ENCODE data around the gene ZNF326. TPM values are rescaled to one million over a fixed set of nuclear protein-coding genes. Genes with fewer than 3 reads are reported as not detected.
A peak's percentile ranks its signal among the peaks of the same experiment; 100 is the strongest.

ZNF326 gene
- total RNA-seq (10 to 100 TPM; 56.2 to 58.7 TPM), total RNA-seq (19.4 to 84.8 (median 48.5) reads per million in 172 experiments)
- polyA plus RNA-seq (2013, experiment 1 of 2), result 13.6 TPM
- 18.6 TPM for polyA plus RNA-seq (2013, experiment 2 of 2)

- H3K9me3 Mint-ChIP-seq, result no peaks in the 10 kb centered on the region
- CTCF ChIA-PET, result interaction anchor here (1.6 kb wide), 1 partner anchor 190 kb away, joined by 3 read pairs; no protein-coding TSS in a partner anchor
- Histone ChIP-seq H3K27ac (ENCODE audit: low read depth in 1 of 2, low read length in 2 of 2) (peak within 1 kb of the TSS; percentile 64 to 70), H3K27me3 (ENCODE audit: control insufficient read depth in 1 of 2, insufficient read depth in 2 of 2, low read length in 2 of 2) (no peaks in the 10 kb centered on the region), H3K36me3 (ENCODE audit: insufficient read depth, low read length) (peaks cover 5% of the 10 kb centered on the region), H3K4me3 (ENCODE audit: low read length) (peak within 1 kb of the TSS; percentile 89), H3K9me3 (ENCODE audit: control insufficient read depth in 1 of 2, insufficient read depth in 1 of 2, low read length in 2 of 2) (no peaks in the 10 kb centered on the region), H3K4me1 (ENCODE audit: insufficient read depth, low read length) (peaks cover 17% of the 10 kb centered on the region)
- ATAC-seq (ENCODE audit: poor library complexity) (peak; percentile 96), DNase-seq (peak; percentile 83 to 96 (median 92))
- H3K36me3 Mint-ChIP-seq (ENCODE audit: low read depth), result peaks cover 27% of the 10 kb centered on the region
- intact Hi-C loops (cut with DNase I, micrococcal nuclease), result loop anchor here in 1 of 2 experiments (1.0 to 10.0 kb wide), 4 partner anchors 363 to 1310 kb away; partner anchors contain the start of genes GTF2B, LRRC8C and PKN2
- no peaks in the 10 kb centered on the region for H3K27me3 Mint-ChIP-seq
- peak within 1 kb of the TSS; percentile 98 for H3K4me3 Mint-ChIP-seq
- POLR2A ChIA-PET, result interaction anchor here (0.6 to 1.4 kb wide), 5 partner anchors 8 to 1103 kb away, joined by 3 to 8 read pairs (median 3); partner anchors contain the start of genes GTF2B and LRRC8D
- H3K4me1 Mint-ChIP-seq (ENCODE audit: low read depth), result peaks cover 47% of the 10 kb centered on the region
- no peak for TF ChIP-seq CTCF (IDR thresholded peaks at IDR 0.05)
- peak within 1 kb of the TSS; percentile 95 for H3K27ac Mint-ChIP-seq
These were observed at the start of gene ZNF326 for GRCh38 chr1:89994805-89995597. Gene ZNF326 (plus strand): TSS chr1:89995110. CDS start chr1:89995258, 148 bp downstream.

- H3K27ac Mint-ChIP-seq, result no peak overlapping the region
- no peak overlapping the region for H3K27ac ChIP-seq (ENCODE audit: low read depth in 1 of 2, low read length in 2 of 2)
- peaks cover 3% of the 10 kb centered on the region for H3K9me3 Mint-ChIP-seq
- H3K27me3 ChIP-seq (ENCODE audit: control insufficient read depth in 1 of 2, insufficient read depth in 2 of 2, low read length in 2 of 2), result no peaks in the 10 kb centered on the region
- no peaks in the 10 kb centered on the region for H3K36me3 ChIP-seq (ENCODE audit: insufficient read depth, low read length)
- no peak for TF ChIP-seq CTCF (IDR thresholded peaks at IDR 0.05)
- intact Hi-C loops (cut with DNase I, micrococcal nuclease), result no loop called here
- ATAC-seq (ENCODE audit: poor library complexity) (no peak), DNase-seq (no peak)
- H3K4me1 Mint-ChIP-seq (ENCODE audit: low read depth), result no peaks in the 10 kb centered on the region
- POLR2A ChIA-PET, result no interaction called here
- H3K9me3 ChIP-seq (ENCODE audit: control insufficient read depth in 1 of 2, insufficient read depth in 1 of 2, low read length in 2 of 2), result peaks cover 0 to 5% of the 10 kb centered on the region in 2 experiments
- CTCF ChIA-PET, result no interaction called here
- H3K4me1 ChIP-seq (ENCODE audit: insufficient read depth, low read length), result no peaks in the 10 kb centered on the region
- no peak overlapping the region for H3K4me3 ChIP-seq (ENCODE audit: low read length)
- H3K27me3 Mint-ChIP-seq, result no peaks in the 10 kb centered on the region
- H3K4me3 Mint-ChIP-seq, result no peak overlapping the region
- H3K36me3 Mint-ChIP-seq (ENCODE audit: low read depth), result no peaks in the 10 kb centered on the region
These were observed 48.9 kb upstream of the ZNF326 start for GRCh38 chr1:89945852-89946476.

GRCh38 chr1:89946532-89946931 is 48.4 kb upstream of the ZNF326 start:
- ChIA-PET POLR2A (no interaction called here), CTCF (no interaction called here)
- H3K36me3 Mint-ChIP-seq (ENCODE audit: low read depth), result no peaks in the 10 kb centered on the region
- peaks cover 3% of the 10 kb centered on the region for H3K9me3 Mint-ChIP-seq
- Histone ChIP-seq H3K36me3 (ENCODE audit: insufficient read depth, low read length) (no peaks in the 10 kb centered on the region), H3K27me3 (ENCODE audit: control insufficient read depth in 1 of 2, insufficient read depth in 2 of 2, low read length in 2 of 2) (no peaks in the 10 kb centered on the region), H3K4me1 (ENCODE audit: insufficient read depth, low read length) (no peaks in the 10 kb centered on the region), H3K9me3 (ENCODE audit: control insufficient read depth in 1 of 2, insufficient read depth in 1 of 2, low read length in 2 of 2) (peaks cover 0 to 5% of the 10 kb centered on the region in 2 experiments), H3K4me3 (ENCODE audit: low read length) (no peak overlapping the region), H3K27ac (ENCODE audit: low read depth in 1 of 2, low read length in 2 of 2) (no peak overlapping the region)
- no peak overlapping the region for H3K4me3 Mint-ChIP-seq
- no peaks in the 10 kb centered on the region for H3K27me3 Mint-ChIP-seq
- intact Hi-C loops (cut with DNase I, micrococcal nuclease), result no loop called here
- no peak for TF ChIP-seq CTCF (IDR thresholded peaks at IDR 0.05)
- ATAC-seq (ENCODE audit: poor library complexity) (no peak), DNase-seq (no peak)
- H3K27ac Mint-ChIP-seq, result no peak overlapping the region
- no peaks in the 10 kb centered on the region for H3K4me1 Mint-ChIP-seq (ENCODE audit: low read depth)
